Endodermal cell (in vitro differentiated cells): ENCODE results near the gene MFNG. TPM values are rescaled to one million over a fixed set of nuclear protein-coding genes. Genes with fewer than 3 reads are reported as not detected.

Source experiments
- DNase-seq: peaks from one replicate; pipeline ENCODE4 v3.0.0-alpha.2; 2017
- H3K27ac ChIP-seq: 2 replicates; pipeline ENCODE4 v1.5.1; 2013; ENCODE audit warnings: mild to moderate bottlenecking, low read depth, low read length, moderate library complexity
- H3K27me3 ChIP-seq: 2 replicates; pipeline ENCODE4 v1.6.1; 2013; ENCODE audit warnings: mild to moderate bottlenecking, low read length, moderate library complexity; ENCODE audit not compliant: insufficient read depth, control insufficient read depth, poor library complexity, severe bottlenecking
- H3K36me3 ChIP-seq: 2 replicates; pipeline ENCODE4 v1.7.0; 2013; ENCODE audit warnings: mild to moderate bottlenecking, low read length, moderate library complexity; ENCODE audit not compliant: control insufficient read depth, insufficient read depth
- H3K4me1 ChIP-seq: one replicate; pipeline ENCODE4 v1.7.0; 2013; ENCODE audit warnings: low read length; ENCODE audit not compliant: control insufficient read depth, insufficient read depth
- H3K4me3 ChIP-seq: 2 replicates; pipeline ENCODE4 v1.5.1; 2013; ENCODE audit warnings: mild to moderate bottlenecking, low read length, moderate library complexity
- H3K9ac ChIP-seq: 2 replicates; pipeline ENCODE4 v1.6.1; 2013; ENCODE audit warnings: mild to moderate bottlenecking, low read length, moderate library complexity; ENCODE audit not compliant: poor library complexity, severe bottlenecking; ENCODE audit errors: extremely low read depth
- H3K9me3 ChIP-seq: 2 replicates; pipeline ENCODE4 v1.6.1; 2013; ENCODE audit warnings: mild to moderate bottlenecking, low read length, moderate library complexity; ENCODE audit not compliant: control insufficient read depth
- H3K27ac Mint-ChIP-seq: 2 replicates; pipeline ENCODE4 v1.8.0; 2020; ENCODE audit warnings: mixed read lengths
- H3K27me3 Mint-ChIP-seq: 2 replicates; pipeline ENCODE4 v1.8.0; 2021; ENCODE audit warnings: mild to moderate bottlenecking, mixed read lengths; ENCODE audit not compliant: insufficient read depth
- H3K36me3 Mint-ChIP-seq: 2 replicates; pipeline ENCODE4 v1.8.0; 2020; ENCODE audit warnings: low read depth, mixed read lengths
- H3K4me1 Mint-ChIP-seq: 2 replicates; pipeline ENCODE4 v1.8.0; 2020; ENCODE audit warnings: mixed read lengths
- H3K4me3 Mint-ChIP-seq: 2 replicates; pipeline ENCODE4 v1.8.0; 2020; ENCODE audit warnings: mild to moderate bottlenecking, moderate library complexity, mixed read lengths
- H3K9me3 Mint-ChIP-seq: 2 replicates; pipeline ENCODE4 v1.8.0; 2020; ENCODE audit warnings: mild to moderate bottlenecking, mixed read lengths
- CTCF ChIP-seq: fragments of 200-600 bp; sonication (generic); conservative IDR thresholded peaks from 2 replicates; pipeline ENCODE4 v1.5.0; 2021; ENCODE audit warnings: antibody characterized with exemption, mild to moderate bottlenecking
- WGBS, 2 experiments: methylation state at CpG; one replicate each; pipeline versions ENCODE4 v1.1.5 to v1.1.7; 2013; ENCODE audit warnings: missing lambda C conversion rate in 2 of 2, mixed read lengths in 1 of 2; ENCODE audit not compliant: insufficient coverage in 1 of 2, insufficient read length in 1 of 2; 5-methylcytosine and 5-hydroxymethylcytosine counted together
- total RNA-seq, 2 donors: library from RNA; stranded (reverse); fragmentation: NEBNext Ultra II Directional in 1 of 2; extraction: Animal tissue kit (Norgen Biotek cat#: 25700) in 1 of 2; gene quantifications; 2 replicates in 1 of 2; 3 replicates in 1 of 2; pipeline ENCODE4 v1.2.1, GENCODE V29; 2021

Gene MFNG
- total RNA-seq, 2 donors from 2014 or later, result 1.9 to 6.6 TPM

GRCh38 chr22:37467391-37467955, 18.7 kb downstream of the MFNG start:
- Mint-ChIP-seq H3K27ac (no peak overlapping the region), H3K4me1 (no peaks in the 10 kb centered on the region), H3K4me3 (no peak overlapping the region), H3K36me3 (no peaks in the 10 kb centered on the region), H3K9me3 (no peaks in the 10 kb centered on the region), H3K27me3 (peaks cover 3% of the 10 kb centered on the region)
- H3K27me3 ChIP-seq, result no peaks in the 10 kb centered on the region
- H3K4me3 ChIP-seq, result no peak overlapping the region
- TF ChIP-seq CTCF, result no peak
- H3K36me3 ChIP-seq, result no peaks in the 10 kb centered on the region
- WGBS, 2 experiments, result 81 to 92% methylated on average over 2 to 14 of the region's 14 CpGs
- H3K4me1 ChIP-seq, result no peaks in the 10 kb centered on the region
- no peak overlapping the region for H3K9ac ChIP-seq
- H3K27ac ChIP-seq, result peak overlapping the region; percentile 66
- DNase-seq, result peak; percentile 28
- H3K9me3 ChIP-seq, result no peaks in the 10 kb centered on the region

- TF ChIP-seq CTCF, result no peak
- Histone ChIP-seq H3K27ac (no peak overlapping the region), H3K4me3 (no peak overlapping the region), H3K9me3 (no peaks in the 10 kb centered on the region), H3K36me3 (no peaks in the 10 kb centered on the region), H3K4me1 (no peaks in the 10 kb centered on the region), H3K27me3 (peaks cover 10% of the 10 kb centered on the region), H3K9ac (no peak overlapping the region)
- Mint-ChIP-seq H3K4me3 (no peak overlapping the region), H3K27ac (no peak overlapping the region), H3K4me1 (no peaks in the 10 kb centered on the region), H3K9me3 (no peaks in the 10 kb centered on the region), H3K36me3 (no peaks in the 10 kb centered on the region), H3K27me3 (peaks cover 5% of the 10 kb centered on the region)
- DNase-seq, result no peak
- WGBS, 2 experiments, result 75 to 80% methylated on average over 1 to 4 of the region's 4 CpGs
These were observed 22.0 kb downstream of the MFNG start for GRCh38 chr22:37464181-37464580.

- Mint-ChIP-seq H3K27ac (no peak overlapping the region), H3K9me3 (no peaks in the 10 kb centered on the region), H3K4me3 (no peak overlapping the region), H3K36me3 (no peaks in the 10 kb centered on the region), H3K4me1 (no peaks in the 10 kb centered on the region), H3K27me3 (peaks cover 3% of the 10 kb centered on the region)
- no peak for TF ChIP-seq CTCF
- Histone ChIP-seq H3K4me1 (no peaks in the 10 kb centered on the region), H3K9ac (no peak overlapping the region), H3K4me3 (no peak overlapping the region), H3K27ac (no peak overlapping the region), H3K9me3 (no peaks in the 10 kb centered on the region), H3K36me3 (no peaks in the 10 kb centered on the region), H3K27me3 (peaks cover 19% of the 10 kb centered on the region)
- DNase-seq, result peak; percentile 91
- 7% methylated on average over 5 of the region's 5 CpGs; no CpG with 5 or more reads in 1 of the 2 experiments for WGBS, 2 experiments
These were observed 23.2 kb downstream of the MFNG start for GRCh38 chr22:37462983-37463382.
